GM19043 (cell line): ENCODE data around the gene CLEC4F.
"Not testable (repeated sequence)": the region's sequence is repeated elsewhere in the genome, so short reads cannot be mapped to it uniquely, and the experiment has no call there.

ENCODE experiments used
- ATAC-seq: cut with Tn5 transposase; IDR thresholded peaks from one replicate; pipeline ENCODE4 v1.9.1; 2021; ENCODE audit warnings: low read depth; ENCODE audit not compliant: unreplicated experiment

CLEC4F gene

DNA sequence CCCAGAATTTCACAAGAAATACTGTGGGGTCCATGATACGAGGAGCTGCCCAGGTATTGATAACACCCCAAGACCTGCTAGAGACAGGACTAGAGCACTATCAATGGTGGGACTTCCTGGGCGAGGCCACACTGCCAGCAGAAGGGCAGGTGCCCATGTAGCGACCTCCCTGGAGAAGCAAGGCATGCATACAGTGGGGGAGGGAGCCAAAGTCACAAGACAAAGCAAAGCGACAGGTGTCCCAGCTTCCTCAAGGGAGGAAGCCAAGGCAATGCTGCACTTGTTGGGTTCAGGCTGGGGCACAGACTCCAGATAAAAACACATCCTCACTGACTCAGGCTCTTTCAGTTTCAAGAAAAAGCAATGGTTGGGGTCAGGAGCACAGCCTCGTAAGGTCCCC, 7.7 kb upstream of the CLEC4F start:
- no peak for ATAC-seq

DNA sequence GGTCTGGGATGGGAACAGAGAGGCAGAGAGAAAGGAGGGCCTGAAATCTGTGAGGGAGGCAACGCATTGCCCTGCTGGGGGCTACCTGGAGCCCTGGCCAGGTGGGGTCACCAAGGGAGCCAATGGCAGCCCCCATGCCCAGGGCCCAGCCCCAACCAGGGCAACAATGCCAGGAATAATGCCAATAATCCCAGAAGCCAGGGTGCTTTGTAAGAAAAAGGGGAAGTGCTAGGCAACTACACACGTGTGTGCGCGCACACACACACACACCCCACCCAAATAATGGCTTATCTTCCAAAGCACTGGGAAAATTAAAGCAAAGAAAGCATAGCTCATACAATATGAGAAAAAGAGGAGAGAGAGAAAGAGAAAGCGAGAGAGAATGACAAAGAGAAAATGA, 7.0 kb upstream of the CLEC4F start:
- no peak for ATAC-seq

- ATAC-seq = no peak
Measured at GRCh38 chr2:70826696-70827350, 6.4 kb upstream of the CLEC4F start.

DNA sequence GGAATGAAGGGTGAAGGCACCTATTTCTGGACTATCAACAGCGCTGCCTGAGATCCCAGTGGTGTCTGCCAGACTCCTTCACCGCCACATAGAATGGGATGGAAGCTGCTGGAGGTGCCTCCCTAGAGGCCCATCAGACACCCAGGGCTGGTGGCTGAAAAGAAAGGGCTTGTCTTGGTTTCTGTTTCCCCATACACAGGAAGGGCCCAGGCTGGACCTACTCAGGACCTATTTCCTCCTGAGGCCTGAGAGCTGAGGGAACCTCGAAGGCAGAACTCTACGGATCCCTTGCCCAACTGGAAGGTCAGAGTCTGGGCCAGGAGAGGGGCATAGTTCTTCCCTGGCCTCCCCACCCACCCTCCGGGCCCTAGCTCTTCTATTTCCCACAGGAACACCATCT, 2.9 kb upstream of the CLEC4F start:
- no peak for ATAC-seq

- ATAC-seq = no peak
Measured at GRCh38 chr2:70822843-70823242, 2.4 kb upstream of the CLEC4F start.

DNA sequence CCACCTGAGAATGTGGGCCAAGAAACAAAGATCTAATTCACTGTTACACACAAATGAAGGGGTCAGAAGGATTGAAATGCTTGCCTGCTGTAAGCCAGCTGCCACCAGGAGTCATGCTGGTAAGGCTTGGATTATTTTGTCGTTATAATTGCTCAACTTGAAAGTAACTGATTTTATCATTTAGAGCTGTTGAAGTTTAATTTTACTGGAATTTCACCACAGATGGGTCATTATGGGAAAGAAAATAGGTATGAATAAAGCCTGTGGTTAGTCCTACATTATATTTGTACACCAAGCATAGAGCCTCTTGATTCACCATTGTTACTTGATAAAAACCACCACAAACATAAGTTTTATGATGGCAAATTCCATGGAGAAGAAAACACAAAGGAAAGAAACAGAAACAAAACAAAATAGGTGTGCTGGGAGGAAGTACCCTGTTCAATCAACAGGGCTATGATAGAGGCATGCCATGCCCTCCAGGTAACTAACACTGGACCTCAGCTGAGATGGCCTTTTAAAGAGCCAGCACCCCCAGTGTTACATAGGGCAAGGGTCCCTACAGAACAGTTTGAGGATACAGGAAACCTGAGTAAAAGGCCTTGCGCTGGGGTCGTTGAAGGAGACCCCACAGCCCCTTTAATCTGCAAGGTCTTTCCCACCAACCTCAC, 3.0 kb downstream of the CLEC4F start:
- ATAC-seq = no peak

GRCh38 chr2:70816726-70817125, 3.7 kb downstream of the CLEC4F start:
- no peak for ATAC-seq

DNA sequence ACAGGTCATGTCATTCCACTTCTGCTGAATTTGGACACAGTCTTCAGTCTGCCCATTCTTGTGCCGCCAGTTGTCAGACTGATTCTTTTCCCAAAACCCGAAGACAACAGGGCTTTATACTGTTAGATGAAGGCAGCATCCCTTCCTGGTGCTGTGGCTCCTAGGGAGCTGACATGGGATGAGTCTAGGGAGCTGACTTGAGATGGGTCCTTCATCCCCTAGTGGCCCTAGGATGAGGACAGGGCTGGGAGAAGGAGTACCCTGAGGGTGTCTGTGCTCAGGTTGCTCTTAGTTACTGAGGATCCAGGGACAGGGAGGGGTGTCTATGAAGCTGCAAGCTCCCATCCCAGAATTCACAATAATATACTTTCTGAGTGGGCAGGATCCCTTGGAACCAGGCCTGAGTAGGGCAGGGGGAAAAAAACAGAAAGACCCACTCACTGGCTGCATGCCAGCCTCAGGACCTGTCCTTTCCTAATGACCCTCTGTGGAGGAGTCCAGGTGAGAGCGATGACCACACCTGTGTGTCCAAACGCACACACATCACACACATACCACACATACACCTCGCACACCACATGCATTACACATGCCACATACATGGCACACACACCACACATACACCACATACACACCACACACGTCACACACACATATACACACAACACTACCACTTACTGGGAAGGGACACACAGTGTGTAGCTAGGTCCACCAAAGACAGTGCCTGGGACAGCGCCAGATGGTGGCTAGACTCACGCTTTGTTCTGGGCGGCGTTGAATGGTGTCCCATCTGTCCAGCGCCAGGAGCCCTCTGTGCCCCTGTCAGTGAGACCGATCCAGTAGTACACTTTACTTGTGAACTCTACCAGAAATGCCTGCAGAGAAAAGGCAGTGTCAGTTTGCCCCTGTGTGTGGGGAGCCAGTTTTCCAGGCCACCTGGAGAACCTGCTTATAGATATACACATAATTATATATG, 11.1 kb downstream of the CLEC4F start:
- ATAC-seq = no peak

DNA sequence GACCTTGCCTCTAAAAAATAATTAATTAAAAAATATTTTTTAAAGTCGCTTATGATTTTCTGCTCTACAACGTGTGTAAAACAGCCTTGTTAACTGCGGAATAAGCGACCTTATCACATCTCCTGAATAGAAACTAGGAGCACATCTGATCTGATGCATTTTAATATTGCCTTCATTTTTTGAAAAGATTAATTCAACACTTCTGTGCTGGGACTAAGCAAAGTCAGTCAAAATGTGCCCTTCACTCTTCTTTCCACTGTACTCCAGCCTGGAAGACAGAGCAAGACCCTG, 12.6 kb downstream of the CLEC4F start:
- ATAC-seq = no peak

- no peak for ATAC-seq
Measured at GRCh38 chr2:70807102-70807827, 13.1 kb downstream of the CLEC4F start.

GRCh38 chr2:70806620-70807019, 13.8 kb downstream of the CLEC4F start:
- no peak for ATAC-seq

GRCh38 chr2:70806013-70806412, 14.4 kb downstream of the CLEC4F start:
- no peak for ATAC-seq

DNA sequence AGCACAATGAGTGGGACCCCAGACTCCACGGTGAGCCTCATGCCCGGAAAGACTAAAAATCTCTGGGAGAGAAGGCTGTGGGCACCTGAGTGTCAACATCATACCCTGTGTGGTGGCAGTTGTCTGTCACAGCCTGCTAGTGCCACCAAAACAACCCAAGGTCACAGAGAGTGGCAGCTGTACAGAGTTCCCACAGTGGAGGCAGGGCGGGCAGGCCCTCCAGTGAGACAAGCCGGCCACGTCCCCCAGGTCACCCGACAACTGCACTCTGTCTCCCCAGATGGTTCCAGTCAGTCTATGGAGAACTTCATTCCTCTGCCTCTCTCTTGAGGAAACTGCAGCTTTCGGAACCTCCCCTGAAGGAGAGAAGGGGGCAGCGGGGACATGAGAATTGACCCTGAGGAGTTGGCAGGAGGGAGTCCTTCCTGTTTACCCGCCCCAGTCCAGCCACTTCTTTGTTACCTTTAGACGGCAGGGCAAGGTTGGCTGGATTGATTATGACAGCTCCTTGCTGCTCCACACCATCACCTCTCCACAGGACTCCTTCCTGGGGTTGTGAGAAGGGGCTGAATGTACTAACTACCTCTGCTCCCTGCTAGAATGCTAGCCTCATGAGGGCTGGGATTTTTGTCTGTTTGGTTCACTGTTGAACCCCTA, 18.7 kb downstream of the CLEC4F start:
- no peak for ATAC-seq

- ATAC-seq = no peak
Measured at GRCh38 chr2:70799706-70800105, 20.7 kb downstream of the CLEC4F start.

DNA sequence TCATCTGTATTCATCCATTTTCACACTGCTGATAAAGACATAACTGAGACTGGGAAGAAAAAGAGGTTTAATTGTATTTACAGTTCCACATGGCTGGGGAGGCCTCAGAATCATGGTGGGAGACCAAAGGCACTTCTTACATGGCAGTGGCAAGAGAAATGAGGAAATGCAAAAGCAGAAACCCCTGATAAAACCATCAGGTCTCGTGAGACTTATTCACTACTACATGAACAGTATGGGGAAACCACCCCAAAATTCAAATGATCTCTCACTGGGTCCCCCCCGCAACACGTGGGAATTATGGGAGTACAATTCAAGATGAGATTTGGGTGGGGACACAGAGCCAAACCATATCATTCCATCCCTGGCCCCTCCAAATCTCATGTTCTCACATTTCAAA, 22.4 kb downstream of the CLEC4F start:
- ATAC-seq = not testable (repeated sequence)

DNA sequence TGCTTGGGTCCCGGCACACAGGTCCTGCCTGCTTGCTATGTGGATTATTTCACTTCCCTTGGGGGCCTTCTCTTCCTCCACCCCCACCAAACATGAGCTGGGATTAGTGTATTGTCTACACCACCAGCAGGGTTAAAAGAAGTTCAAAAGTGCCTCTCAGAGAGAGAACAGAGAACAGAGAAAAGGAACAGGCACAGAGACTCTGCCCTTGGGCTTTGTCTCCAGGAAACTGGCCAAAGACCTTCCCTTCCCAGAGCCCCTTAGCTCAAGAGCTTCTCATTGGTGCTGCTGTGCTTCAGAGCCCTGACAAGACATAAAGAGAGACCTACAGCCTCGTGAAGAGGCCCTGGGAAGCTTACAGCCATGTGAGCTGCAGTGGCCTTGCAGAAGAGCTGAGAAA, 22.9 kb downstream of the CLEC4F start:
- ATAC-seq = no peak

DNA sequence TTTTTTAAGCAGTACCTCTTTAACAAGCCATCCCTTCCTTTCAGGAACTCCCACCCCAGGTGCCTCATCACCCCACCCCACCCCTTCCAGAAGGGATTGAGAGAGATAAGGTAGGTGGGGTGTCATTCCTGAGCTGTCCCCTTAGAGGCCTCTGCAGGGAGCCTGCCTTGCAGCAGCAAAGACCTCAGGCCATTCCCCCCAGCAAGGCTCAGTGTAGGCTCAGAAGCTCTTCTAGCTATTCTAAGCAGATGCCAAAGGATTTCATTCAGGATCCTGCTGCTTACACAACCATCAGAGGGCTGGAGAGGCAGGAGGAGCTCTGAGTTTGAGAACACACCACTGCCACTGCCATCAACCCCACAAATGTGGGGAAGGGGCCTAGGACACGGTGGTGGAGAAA, 24.1 kb downstream of the CLEC4F start:
- no peak for ATAC-seq

DNA sequence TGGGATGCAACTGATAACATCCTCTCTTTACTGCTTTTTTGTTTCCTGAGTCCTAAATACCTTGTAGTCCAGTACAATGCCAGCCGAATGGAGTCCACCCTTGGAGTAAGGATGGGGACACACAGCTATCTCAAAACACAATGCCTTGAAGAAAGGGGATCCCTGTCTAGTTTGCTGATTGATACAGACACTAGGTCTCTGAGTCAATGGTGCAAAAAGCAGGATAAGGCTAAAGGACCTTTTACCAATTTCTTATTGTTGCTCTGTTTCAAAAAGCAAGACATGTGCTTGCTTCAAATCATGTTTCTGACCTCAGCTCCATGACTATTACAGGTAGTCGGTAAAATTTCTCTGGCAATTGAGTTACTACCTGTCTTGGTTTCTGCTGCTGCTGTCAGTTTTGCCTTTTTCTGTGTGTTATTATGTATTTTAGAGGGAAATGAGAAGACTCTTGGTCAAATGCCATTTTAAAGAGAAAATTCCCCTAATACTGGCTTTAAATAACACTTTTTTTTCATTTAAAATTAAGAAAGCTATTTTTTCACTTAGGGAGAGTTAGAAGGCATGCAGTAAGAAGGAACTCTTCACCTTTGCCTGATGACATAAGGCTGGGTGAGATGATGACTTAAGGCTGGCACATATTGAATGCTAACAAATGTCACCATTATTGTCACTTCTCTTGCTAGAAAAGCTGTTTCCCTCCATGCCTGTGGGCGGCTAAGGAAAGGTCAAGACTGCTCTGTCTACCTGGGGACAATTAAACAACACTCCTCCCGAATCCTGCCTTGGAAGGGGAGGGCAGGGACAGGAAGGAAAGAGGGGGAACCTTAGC, 25.0 kb downstream of the CLEC4F start:
- no peak for ATAC-seq

DNA sequence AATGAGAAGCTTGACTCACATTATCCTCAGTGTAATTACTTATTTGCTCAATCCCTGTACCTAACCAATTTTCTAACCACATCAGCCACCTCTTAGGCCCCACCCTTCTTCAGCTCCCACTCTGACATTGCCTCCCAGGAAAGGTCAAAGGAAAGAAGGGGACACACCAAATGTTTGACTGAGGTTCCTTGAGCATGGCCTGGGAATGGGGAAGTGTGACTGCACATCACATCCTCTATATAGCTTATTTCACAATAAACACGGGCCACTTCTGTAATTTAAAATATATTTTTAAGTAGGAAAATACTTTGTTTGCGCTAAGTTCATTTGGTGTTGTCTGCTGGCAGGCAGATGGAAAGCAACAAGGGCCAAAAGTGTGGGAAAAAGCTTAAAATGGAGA, 26.9 kb downstream of the CLEC4F start:
- no peak for ATAC-seq
